WTC11 (cell line): ENCODE data around the gene ZNF436. TPM values are rescaled to one million over a fixed set of nuclear protein-coding genes. Genes with fewer than 3 reads are reported as not detected.

Experiments used
- ATAC-seq: fragments of 200-7000 bp; cut with Tn5 transposase; 2 replicates; pipeline ENCODE4 v1.10.0; 2021; ENCODE audit warnings: mild to moderate bottlenecking, moderate library complexity
- CTCF ChIA-PET: fragments of 300-600 bp; sonication (Branson Sonifier 250); formaldehyde crosslinking; loops from one replicate; lab custom pipeline; 2021; ENCODE audit warnings: antibody characterized with exemption; lab: Charles Lee
- POLR2A ChIA-PET: fragments of 350-600 bp; sonication (Branson Sonifier 250); formaldehyde crosslinking; loops from one replicate; lab custom pipeline; 2021; ENCODE audit warnings: antibody characterized with exemption; lab: Charles Lee
- DNase-seq: peaks from one replicate; pipeline ENCODE4 v3.0.0; 2021; ENCODE audit warnings: low spot score
- H3K27ac Mint-ChIP-seq: 2 replicates; pipeline ENCODE4 v1.8.0; 2021; ENCODE audit warnings: mixed read lengths
- H3K27me3 Mint-ChIP-seq: 2 replicates; pipeline ENCODE4 v1.8.0; 2021; ENCODE audit warnings: low read depth, mild to moderate bottlenecking, moderate library complexity, mixed read lengths
- H3K36me3 Mint-ChIP-seq: 2 replicates; pipeline ENCODE4 v1.8.0; 2021; ENCODE audit warnings: mixed read lengths
- H3K4me1 Mint-ChIP-seq: 2 replicates; pipeline ENCODE4 v1.8.0; 2022; ENCODE audit warnings: mixed read lengths
- H3K4me3 Mint-ChIP-seq: 2 replicates; pipeline ENCODE4 v1.8.0; 2021; ENCODE audit warnings: mild to moderate bottlenecking, moderate library complexity, mixed read lengths
- H3K9me3 Mint-ChIP-seq: 2 replicates; pipeline ENCODE4 v1.8.0; 2021; ENCODE audit warnings: mixed read lengths
- ATF1 ChIP-seq: sonication (generic); formaldehyde crosslinking; IDR thresholded peaks from 2 replicates; pipeline ENCODE4 v1.8.1; 2023; ENCODE audit warnings: mild to moderate bottlenecking, moderate library complexity, missing genetic modification reagents
- CBFB ChIP-seq: sonication (generic); formaldehyde crosslinking; IDR thresholded peaks from 2 replicates; pipeline ENCODE4 v1.8.1; 2022; ENCODE audit warnings: mild to moderate bottlenecking, low read depth, missing genetic modification reagents
- CREB1 ChIP-seq: sonication (generic); formaldehyde crosslinking; IDR thresholded peaks from 2 replicates; pipeline ENCODE4 v1.8.0; 2023; ENCODE audit warnings: mild to moderate bottlenecking, missing genetic modification reagents
- EMX1 ChIP-seq: fragments of 250-450 bp; sonication (Bioruptor Pico); IDR thresholded peaks from 2 replicates; pipeline ENCODE4 v1.8.0; 2021; ENCODE audit warnings: mild to moderate bottlenecking
- ESRRA ChIP-seq: sonication (generic); formaldehyde crosslinking; IDR thresholded peaks from 2 replicates; pipeline ENCODE4 v1.8.1; 2022; ENCODE audit warnings: mild to moderate bottlenecking, missing genetic modification reagents, borderline replicate concordance
- GRHL2 ChIP-seq: fragments of 250-450 bp; sonication (Bioruptor Pico); IDR thresholded peaks from 2 replicates; pipeline ENCODE4 v1.8.0; 2022; ENCODE audit warnings: mild to moderate bottlenecking, moderate library complexity; ENCODE audit not compliant: insufficient replicate concordance, severe bottlenecking
- GTF2I ChIP-seq: fragments of 250-450 bp; sonication (Bioruptor Pico); conservative IDR thresholded peaks from 2 replicates; pipeline ENCODE4 v1.4.0; 2021; ENCODE audit warnings: mild to moderate bottlenecking
- HMGA2 ChIP-seq: fragments of 250-450 bp; sonication (Bioruptor Pico); IDR thresholded peaks from 2 replicates; pipeline ENCODE4 v1.4.0; 2021; ENCODE audit warnings: mild to moderate bottlenecking, moderate library complexity
- OVOL2 ChIP-seq: fragments of 250-450 bp; sonication (Bioruptor Pico); IDR thresholded peaks from 2 replicates; pipeline ENCODE4 v1.9.0; 2021; ENCODE audit warnings: mild to moderate bottlenecking, borderline replicate concordance
- RELA ChIP-seq: sonication (generic); formaldehyde crosslinking; IDR thresholded peaks from 2 replicates; pipeline ENCODE4 v1.8.1; 2022; ENCODE audit warnings: missing genetic modification reagents, mild to moderate bottlenecking, borderline replicate concordance
- RORB ChIP-seq: fragments of 250-450 bp; sonication (Bioruptor Pico); IDR thresholded peaks from 2 replicates; pipeline ENCODE4 v1.9.0; 2021; ENCODE audit warnings: mild to moderate bottlenecking
- SOX15 ChIP-seq: fragments of 250-450 bp; sonication (Bioruptor Pico); IDR thresholded peaks from 2 replicates; pipeline ENCODE4 v1.9.0; 2021; ENCODE audit warnings: mild to moderate bottlenecking
- SP1 ChIP-seq: sonication (generic); formaldehyde crosslinking; conservative IDR thresholded peaks from 2 replicates; pipeline ENCODE4 v1.8.1; 2022; ENCODE audit warnings: missing genetic modification reagents
- TCF7 ChIP-seq: sonication (generic); formaldehyde crosslinking; IDR thresholded peaks from 2 replicates; pipeline ENCODE4 v1.8.0; 2022; ENCODE audit warnings: mild to moderate bottlenecking, low read depth, missing genetic modification reagents, moderate library complexity
- TEAD4 ChIP-seq: sonication (generic); formaldehyde crosslinking; IDR thresholded peaks from 2 replicates; pipeline ENCODE4 v1.8.0; 2022; ENCODE audit warnings: mild to moderate bottlenecking, missing genetic modification reagents
- TP53 ChIP-seq: sonication (generic); formaldehyde crosslinking; IDR thresholded peaks from 2 replicates; pipeline ENCODE4 v1.8.1; 2023; ENCODE audit warnings: mild to moderate bottlenecking, missing genetic modification reagents
- ZNF138 ChIP-seq: sonication (generic); formaldehyde crosslinking; conservative IDR thresholded peaks from 2 replicates; pipeline ENCODE4 v1.8.1; 2022; ENCODE audit warnings: mild to moderate bottlenecking, moderate library complexity, missing genetic modification reagents
- ZNF232 ChIP-seq: sonication (generic); formaldehyde crosslinking; IDR thresholded peaks from 2 replicates; pipeline ENCODE4 v1.8.0; 2022; ENCODE audit warnings: mild to moderate bottlenecking, missing genetic modification reagents
- ZNF671 ChIP-seq: fragments of 250-450 bp; sonication (Bioruptor Pico); IDR thresholded peaks from 2 replicates; pipeline ENCODE4 v1.8.0; 2021; ENCODE audit warnings: mild to moderate bottlenecking
- total RNA-seq: library from RNA; stranded (reverse); gene quantifications from 3 replicates; pipeline ENCODE4 v1.2.3, GENCODE V29; 2021
- TF ChIP-seq, protein P1 (sequence below): sonication (generic); formaldehyde crosslinking; IDR thresholded peaks from 2 replicates; pipeline ENCODE4 v1.8.1; 2022; ENCODE audit warnings: mild to moderate bottlenecking, moderate library complexity, missing genetic modification reagents
- TF ChIP-seq, protein P2 (sequence below): sonication (generic); formaldehyde crosslinking; conservative IDR thresholded peaks from 2 replicates; pipeline ENCODE4 v1.8.1; 2022; ENCODE audit warnings: mild to moderate bottlenecking, missing genetic modification reagents
- TF ChIP-seq, protein P3 (sequence below): sonication (generic); formaldehyde crosslinking; IDR thresholded peaks from 2 replicates; pipeline ENCODE4 v1.8.1; 2022; ENCODE audit warnings: missing genetic modification reagents, borderline replicate concordance
- TF ChIP-seq, protein P4 (sequence below): sonication (generic); formaldehyde crosslinking; IDR thresholded peaks from 2 replicates; pipeline ENCODE4 v1.8.1; 2022; ENCODE audit warnings: mild to moderate bottlenecking, missing genetic modification reagents, moderate library complexity, borderline replicate concordance
- TF ChIP-seq, protein P5 (sequence below): fragments of 250-450 bp; sonication (Bioruptor Pico); IDR thresholded peaks from 2 replicates; pipeline ENCODE4 v2.1.2; 2022; ENCODE audit warnings: mild to moderate bottlenecking, moderate library complexity
- TF ChIP-seq, protein P6 (sequence below): sonication (generic); formaldehyde crosslinking; IDR thresholded peaks from 2 replicates; pipeline ENCODE4 v1.8.0; 2022; ENCODE audit warnings: mild to moderate bottlenecking, missing genetic modification reagents
- TF ChIP-seq, protein P7 (sequence below): sonication (generic); formaldehyde crosslinking; IDR thresholded peaks from 2 replicates; pipeline ENCODE4 v1.8.0; 2023; ENCODE audit warnings: missing genetic modification reagents
- TF ChIP-seq, protein P8 (sequence below): sonication (generic); formaldehyde crosslinking; IDR thresholded peaks from 2 replicates; pipeline ENCODE4 v1.8.1; 2023; ENCODE audit warnings: mild to moderate bottlenecking, missing genetic modification reagents

The ZNF436 gene
- total RNA-seq, 1 experiment from 2014 or later, result 1.3 TPM

DNA sequence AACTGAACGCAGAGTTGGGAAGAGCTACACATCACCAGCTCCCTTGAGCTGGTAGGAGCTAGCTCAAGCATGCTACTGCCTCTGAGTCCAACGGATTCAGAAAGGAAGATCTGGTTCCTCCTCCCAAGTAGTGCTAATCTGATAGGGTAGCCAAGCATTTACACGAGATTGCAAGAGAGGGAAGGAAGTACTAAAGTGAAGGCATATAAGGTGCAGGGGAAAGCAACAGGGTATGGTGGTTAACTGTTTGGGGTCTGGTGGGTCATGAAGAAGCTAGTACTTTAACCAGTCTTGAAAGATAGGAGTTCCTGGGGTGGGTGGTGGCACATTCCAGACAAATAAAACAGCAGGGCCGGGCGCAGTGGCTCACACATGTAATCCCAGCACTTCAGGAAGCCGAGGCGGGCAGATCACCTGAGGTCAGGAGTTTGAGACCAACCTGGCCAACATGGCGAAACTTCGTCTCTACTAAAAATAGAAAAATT, 20.2 kb upstream of the ZNF436 start:
- no peaks in the 10 kb centered on the region for H3K27me3 Mint-ChIP-seq
- ATAC-seq (no peak), DNase-seq (no peak)
- POLR2A ChIA-PET, result no interaction called here
- no peaks in the 10 kb centered on the region for H3K36me3 Mint-ChIP-seq
- H3K4me3 Mint-ChIP-seq, result no peak overlapping the region
- H3K4me1 Mint-ChIP-seq, result peaks cover 8% of the 10 kb centered on the region
- CTCF ChIA-PET, result interaction anchor here (2.6 kb wide), 1 partner anchor 14 kb away, joined by 15 read pairs; no protein-coding TSS in a partner anchor
- H3K27ac Mint-ChIP-seq, result no peak overlapping the region
- no peaks in the 10 kb centered on the region for H3K9me3 Mint-ChIP-seq
- TF ChIP-seq HMGA2 (CRISPR knock-in tag) (no peak), TCF7 (no peak), CBFB (no peak), CREB1 (CRISPR knock-in tag) (no peak), SP1 (CRISPR knock-in tag) (no peak), RELA (CRISPR knock-in tag) (no peak), SOX15 (CRISPR knock-in tag) (no peak), TP53 (CRISPR knock-in tag) (no peak), ZNF232 (CRISPR knock-in tag) (no peak), GRHL2 (CRISPR knock-in tag) (no peak)
- TF ChIP-seq, protein P1, sequence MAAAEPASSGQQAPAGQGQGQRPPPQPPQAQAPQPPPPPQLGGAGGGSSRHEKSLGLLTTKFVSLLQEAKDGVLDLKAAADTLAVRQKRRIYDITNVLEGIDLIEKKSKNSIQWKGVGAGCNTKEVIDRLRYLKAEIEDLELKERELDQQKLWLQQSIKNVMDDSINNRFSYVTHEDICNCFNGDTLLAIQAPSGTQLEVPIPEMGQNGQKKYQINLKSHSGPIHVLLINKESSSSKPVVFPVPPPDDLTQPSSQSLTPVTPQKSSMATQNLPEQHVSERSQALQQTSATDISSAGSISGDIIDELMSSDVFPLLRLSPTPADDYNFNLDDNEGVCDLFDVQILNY (CRISPR knock-in tag), result no peak
- TF ChIP-seq, protein P2, sequence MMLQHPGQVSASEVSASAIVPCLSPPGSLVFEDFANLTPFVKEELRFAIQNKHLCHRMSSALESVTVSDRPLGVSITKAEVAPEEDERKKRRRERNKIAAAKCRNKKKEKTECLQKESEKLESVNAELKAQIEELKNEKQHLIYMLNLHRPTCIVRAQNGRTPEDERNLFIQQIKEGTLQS, result no peak
- TF ChIP-seq, protein P3, sequence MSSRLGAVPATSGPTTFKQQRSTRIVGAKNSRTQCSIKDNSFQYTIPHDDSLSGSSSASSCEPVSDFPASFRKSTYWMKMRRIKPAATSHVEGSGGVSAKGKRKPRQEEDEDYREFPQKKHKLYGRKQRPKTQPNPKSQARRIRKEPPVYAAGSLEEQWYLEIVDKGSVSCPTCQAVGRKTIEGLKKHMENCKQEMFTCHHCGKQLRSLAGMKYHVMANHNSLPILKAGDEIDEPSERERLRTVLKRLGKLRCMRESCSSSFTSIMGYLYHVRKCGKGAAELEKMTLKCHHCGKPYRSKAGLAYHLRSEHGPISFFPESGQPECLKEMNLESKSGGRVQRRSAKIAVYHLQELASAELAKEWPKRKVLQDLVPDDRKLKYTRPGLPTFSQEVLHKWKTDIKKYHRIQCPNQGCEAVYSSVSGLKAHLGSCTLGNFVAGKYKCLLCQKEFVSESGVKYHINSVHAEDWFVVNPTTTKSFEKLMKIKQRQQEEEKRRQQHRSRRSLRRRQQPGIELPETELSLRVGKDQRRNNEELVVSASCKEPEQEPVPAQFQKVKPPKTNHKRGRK, result no peak
- TF ChIP-seq, protein P4, sequence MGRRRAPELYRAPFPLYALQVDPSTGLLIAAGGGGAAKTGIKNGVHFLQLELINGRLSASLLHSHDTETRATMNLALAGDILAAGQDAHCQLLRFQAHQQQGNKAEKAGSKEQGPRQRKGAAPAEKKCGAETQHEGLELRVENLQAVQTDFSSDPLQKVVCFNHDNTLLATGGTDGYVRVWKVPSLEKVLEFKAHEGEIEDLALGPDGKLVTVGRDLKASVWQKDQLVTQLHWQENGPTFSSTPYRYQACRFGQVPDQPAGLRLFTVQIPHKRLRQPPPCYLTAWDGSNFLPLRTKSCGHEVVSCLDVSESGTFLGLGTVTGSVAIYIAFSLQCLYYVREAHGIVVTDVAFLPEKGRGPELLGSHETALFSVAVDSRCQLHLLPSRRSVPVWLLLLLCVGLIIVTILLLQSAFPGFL (CRISPR knock-in tag), result no peak
- TF ChIP-seq, protein P5, sequence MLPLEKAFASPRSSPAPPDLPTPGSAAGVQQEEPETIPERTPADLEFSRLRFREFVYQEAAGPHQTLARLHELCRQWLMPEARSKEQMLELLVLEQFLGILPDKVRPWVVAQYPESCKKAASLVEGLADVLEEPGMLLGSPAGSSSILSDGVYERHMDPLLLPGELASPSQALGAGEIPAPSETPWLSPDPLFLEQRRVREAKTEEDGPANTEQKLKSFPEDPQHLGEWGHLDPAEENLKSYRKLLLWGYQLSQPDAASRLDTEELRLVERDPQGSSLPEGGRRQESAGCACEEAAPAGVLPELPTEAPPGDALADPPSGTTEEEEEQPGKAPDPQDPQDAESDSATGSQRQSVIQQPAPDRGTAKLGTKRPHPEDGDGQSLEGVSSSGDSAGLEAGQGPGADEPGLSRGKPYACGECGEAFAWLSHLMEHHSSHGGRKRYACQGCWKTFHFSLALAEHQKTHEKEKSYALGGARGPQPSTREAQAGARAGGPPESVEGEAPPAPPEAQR (CRISPR knock-in tag), result no peak
- TF ChIP-seq, protein P6, sequence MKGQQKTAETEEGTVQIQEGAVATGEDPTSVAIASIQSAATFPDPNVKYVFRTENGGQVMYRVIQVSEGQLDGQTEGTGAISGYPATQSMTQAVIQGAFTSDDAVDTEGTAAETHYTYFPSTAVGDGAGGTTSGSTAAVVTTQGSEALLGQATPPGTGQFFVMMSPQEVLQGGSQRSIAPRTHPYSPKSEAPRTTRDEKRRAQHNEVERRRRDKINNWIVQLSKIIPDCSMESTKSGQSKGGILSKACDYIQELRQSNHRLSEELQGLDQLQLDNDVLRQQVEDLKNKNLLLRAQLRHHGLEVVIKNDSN (CRISPR knock-in tag), result no peak

DNA sequence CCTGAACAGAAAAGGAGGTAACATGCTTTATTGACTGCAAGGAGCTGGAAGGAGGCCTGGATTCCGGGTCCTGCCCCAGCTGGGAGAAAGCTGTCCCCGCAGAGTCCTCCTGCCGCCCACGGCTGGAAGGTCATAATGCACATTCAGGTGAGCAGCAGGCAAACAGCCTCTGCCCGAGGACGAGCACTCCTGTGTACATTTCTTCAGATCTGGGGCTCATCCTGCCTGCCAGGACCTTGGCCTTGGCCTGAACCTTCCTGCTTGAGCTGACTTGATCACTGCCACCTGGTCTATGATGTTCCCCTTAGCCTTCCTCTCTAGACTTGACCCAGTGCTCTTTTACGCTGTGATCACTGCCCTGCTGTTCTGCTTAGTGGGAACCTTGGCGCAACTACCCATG, 17.9 kb upstream of the ZNF436 start:
- no peak for ATAC-seq
- Mint-ChIP-seq H3K27me3 (no peaks in the 10 kb centered on the region), H3K27ac (no peak overlapping the region), H3K36me3 (no peaks in the 10 kb centered on the region), H3K9me3 (no peaks in the 10 kb centered on the region), H3K4me1 (no peaks in the 10 kb centered on the region), H3K4me3 (no peak overlapping the region)
- ChIA-PET CTCF (interaction anchor here (0.9 to 1.2 kb wide), 2 partner anchors 16 to 110 kb away, joined by 3 to 4 read pairs; no protein-coding TSS in a partner anchor), POLR2A (interaction anchor here (0.7 kb wide), 1 partner anchor 43 kb away, joined by 5 read pairs; no protein-coding TSS in a partner anchor)
- DNase-seq, result no peak
- TF ChIP-seq OVOL2 (no peak), ATF1 (CRISPR knock-in tag) (no peak), TEAD4 (CRISPR knock-in tag) (no peak), ESRRA (CRISPR knock-in tag) (no peak), GTF2I (CRISPR knock-in tag) (no peak), EMX1 (CRISPR knock-in tag) (no peak), ZNF138 (CRISPR knock-in tag) (no peak), ZNF671 (CRISPR knock-in tag) (no peak), RORB (CRISPR knock-in tag) (no peak)
- TF ChIP-seq, protein P7, sequence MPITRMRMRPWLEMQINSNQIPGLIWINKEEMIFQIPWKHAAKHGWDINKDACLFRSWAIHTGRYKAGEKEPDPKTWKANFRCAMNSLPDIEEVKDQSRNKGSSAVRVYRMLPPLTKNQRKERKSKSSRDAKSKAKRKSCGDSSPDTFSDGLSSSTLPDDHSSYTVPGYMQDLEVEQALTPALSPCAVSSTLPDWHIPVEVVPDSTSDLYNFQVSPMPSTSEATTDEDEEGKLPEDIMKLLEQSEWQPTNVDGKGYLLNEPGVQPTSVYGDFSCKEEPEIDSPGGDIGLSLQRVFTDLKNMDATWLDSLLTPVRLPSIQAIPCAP, result no peak
- TF ChIP-seq, protein P8, sequence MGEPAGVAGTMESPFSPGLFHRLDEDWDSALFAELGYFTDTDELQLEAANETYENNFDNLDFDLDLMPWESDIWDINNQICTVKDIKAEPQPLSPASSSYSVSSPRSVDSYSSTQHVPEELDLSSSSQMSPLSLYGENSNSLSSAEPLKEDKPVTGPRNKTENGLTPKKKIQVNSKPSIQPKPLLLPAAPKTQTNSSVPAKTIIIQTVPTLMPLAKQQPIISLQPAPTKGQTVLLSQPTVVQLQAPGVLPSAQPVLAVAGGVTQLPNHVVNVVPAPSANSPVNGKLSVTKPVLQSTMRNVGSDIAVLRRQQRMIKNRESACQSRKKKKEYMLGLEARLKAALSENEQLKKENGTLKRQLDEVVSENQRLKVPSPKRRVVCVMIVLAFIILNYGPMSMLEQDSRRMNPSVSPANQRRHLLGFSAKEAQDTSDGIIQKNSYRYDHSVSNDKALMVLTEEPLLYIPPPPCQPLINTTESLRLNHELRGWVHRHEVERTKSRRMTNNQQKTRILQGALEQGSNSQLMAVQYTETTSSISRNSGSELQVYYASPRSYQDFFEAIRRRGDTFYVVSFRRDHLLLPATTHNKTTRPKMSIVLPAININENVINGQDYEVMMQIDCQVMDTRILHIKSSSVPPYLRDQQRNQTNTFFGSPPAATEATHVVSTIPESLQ (CRISPR knock-in tag), result no peak
- TF ChIP-seq, protein P3, result no peak
